Measurements from ENCODE around the gene UBD.

- TF ChIP-seq POLR2A (IDR thresholded peaks at IDR 0.05; ENCODE audit: low read depth, low read length), result no peak
- no peak for TF ChIP-seq TAF1 (IDR thresholded peaks at IDR 0.05; ENCODE audit: low read depth, low read length)
- TF ChIP-seq POLR2AphosphoS5 (IDR thresholded peaks at IDR 0.05; ENCODE audit: low read depth, low read length), result no peak
- TF ChIP-seq PAX5 (IDR thresholded peaks at IDR 0.05; ENCODE audit: insufficient read depth, low read length, severe bottlenecking), result no peak
- no peak for TF ChIP-seq SPI1 (IDR thresholded peaks at IDR 0.05; ENCODE audit: low read depth, low read length)
- TF ChIP-seq POU2F2 (IDR thresholded peaks at IDR 0.05; ENCODE audit: low read depth, low read length), result no peak
These were observed 25.3 kb upstream of the UBD start, which contains the start of gene OR2H2 for GRCh38 chr6:29584821-29585220.

Measured in GM12891 (cell line).